MCF 10A (cell line): ENCODE measurements around the gene PLCB1. TPM values are rescaled to one million over a fixed set of nuclear protein-coding genes. Genes with fewer than 3 reads are reported as not detected.

ENCODE experiments used
- BruUV-seq: library from RNA; stranded (reverse); fragments of 400-500 nt; replicated peaks from 2 replicates; lab custom pipeline; 2021; lab: Mats Ljungman, UMichigan
- CTCF ChIA-PET: fragments of 300-600 bp; sonication (Branson Sonifier 250); formaldehyde crosslinking; extraction: SDS; loops from one replicate; lab custom pipeline; 2021; ENCODE audit warnings: antibody characterized with exemption, inconsistent platforms; lab: Yijun Ruan, JAX
- POLR2A ChIA-PET: fragments of 300-600, 350-650 bp; sonication (Branson Sonifier 250); formaldehyde crosslinking; extraction: SDS; loops from one replicate; lab custom pipeline; 2020; ENCODE audit warnings: antibody characterized with exemption, inconsistent platforms; lab: Yijun Ruan, JAX
- DNase-seq: peaks from one replicate; pipeline ENCODE4 v3.0.0-alpha.2; 2018; ENCODE audit not compliant: unreplicated experiment
- H3K27ac Mint-ChIP-seq: one replicate; pipeline ENCODE4 v1.8.0; 2022; ENCODE audit warnings: mild to moderate bottlenecking, low read depth, mixed read lengths; ENCODE audit not compliant: unreplicated experiment
- H3K27me3 Mint-ChIP-seq: one replicate; pipeline ENCODE4 v1.8.0; 2022; ENCODE audit warnings: mixed read lengths; ENCODE audit not compliant: insufficient read depth, unreplicated experiment
- H3K36me3 Mint-ChIP-seq: one replicate; pipeline ENCODE4 v1.8.0; 2022; ENCODE audit warnings: mild to moderate bottlenecking, moderate library complexity, mixed read lengths; ENCODE audit not compliant: insufficient read depth, unreplicated experiment
- H3K4me1 Mint-ChIP-seq: one replicate; pipeline ENCODE4 v1.8.0; 2022; ENCODE audit warnings: mixed read lengths; ENCODE audit not compliant: insufficient read depth, unreplicated experiment
- H3K4me3 Mint-ChIP-seq: one replicate; pipeline ENCODE4 v1.8.0; 2022; ENCODE audit warnings: mild to moderate bottlenecking, moderate library complexity, mixed read lengths; ENCODE audit not compliant: unreplicated experiment
- H3K9me3 Mint-ChIP-seq: one replicate; pipeline ENCODE4 v1.8.0; 2022; ENCODE audit warnings: mixed read lengths; ENCODE audit not compliant: unreplicated experiment
- intact Hi-C: fragments of 100-400 bp; cut with micrococcal nuclease; formaldehyde crosslinking; loops from 2 replicates; pipeline ENCODE4 v1.14.1; 2022
- total RNA-seq: library from RNA; stranded (reverse); gene quantifications from 2 replicates; pipeline ENCODE4 v1.2.3, GENCODE V29; 2022
- TF ChIP-seq, protein P1 (sequence below): fragments of 200-600 bp; IDR thresholded peaks from one replicate; pipeline ENCODE4 v1.8.0; 2022; ENCODE audit warnings: antibody characterized with exemption, mild to moderate bottlenecking; ENCODE audit not compliant: unreplicated experiment

Gene PLCB1
- total RNA-seq, 1 experiment from 2014 or later: 5.9 TPM

DNA sequence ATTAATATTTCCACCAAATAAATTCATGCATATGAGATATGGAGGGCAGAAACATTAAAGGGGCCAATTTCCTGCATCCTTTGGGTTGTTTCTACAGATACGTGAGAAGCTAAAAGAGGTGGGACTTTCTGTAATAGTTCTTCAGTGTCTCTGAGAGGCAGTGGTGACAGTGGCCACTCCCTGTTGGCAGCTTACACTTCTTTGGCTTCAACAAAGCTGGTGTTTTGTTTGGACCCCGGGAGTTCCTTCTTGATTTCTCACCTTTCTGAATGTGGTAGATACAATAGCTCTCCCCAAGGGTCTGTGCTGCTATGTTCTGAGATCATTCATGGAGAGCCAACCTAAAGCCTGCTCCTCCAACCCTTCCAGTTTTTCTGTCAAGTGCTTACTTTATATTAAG is 7.8 kb downstream of the PLCB1 start:
- POLR2A ChIA-PET: interaction anchor here (0.6 kb wide), 1 partner anchor 248 kb away, joined by 3 read pairs; no protein-coding TSS in a partner anchor
- H3K27ac Mint-ChIP-seq: no peak overlapping the region
- DNase-seq: no peak
- intact Hi-C loops: no loop called here
- H3K4me3 Mint-ChIP-seq: no peak overlapping the region
- TF ChIP-seq, protein P1, sequence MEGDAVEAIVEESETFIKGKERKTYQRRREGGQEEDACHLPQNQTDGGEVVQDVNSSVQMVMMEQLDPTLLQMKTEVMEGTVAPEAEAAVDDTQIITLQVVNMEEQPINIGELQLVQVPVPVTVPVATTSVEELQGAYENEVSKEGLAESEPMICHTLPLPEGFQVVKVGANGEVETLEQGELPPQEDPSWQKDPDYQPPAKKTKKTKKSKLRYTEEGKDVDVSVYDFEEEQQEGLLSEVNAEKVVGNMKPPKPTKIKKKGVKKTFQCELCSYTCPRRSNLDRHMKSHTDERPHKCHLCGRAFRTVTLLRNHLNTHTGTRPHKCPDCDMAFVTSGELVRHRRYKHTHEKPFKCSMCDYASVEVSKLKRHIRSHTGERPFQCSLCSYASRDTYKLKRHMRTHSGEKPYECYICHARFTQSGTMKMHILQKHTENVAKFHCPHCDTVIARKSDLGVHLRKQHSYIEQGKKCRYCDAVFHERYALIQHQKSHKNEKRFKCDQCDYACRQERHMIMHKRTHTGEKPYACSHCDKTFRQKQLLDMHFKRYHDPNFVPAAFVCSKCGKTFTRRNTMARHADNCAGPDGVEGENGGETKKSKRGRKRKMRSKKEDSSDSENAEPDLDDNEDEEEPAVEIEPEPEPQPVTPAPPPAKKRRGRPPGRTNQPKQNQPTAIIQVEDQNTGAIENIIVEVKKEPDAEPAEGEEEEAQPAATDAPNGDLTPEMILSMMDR: no peak
- no peaks in the 10 kb centered on the region for H3K9me3 Mint-ChIP-seq
- no peaks in the 10 kb centered on the region for H3K36me3 Mint-ChIP-seq
- no TSS peak for BruUV-seq
- H3K27me3 Mint-ChIP-seq: peaks cover 11% of the 10 kb centered on the region
- CTCF ChIA-PET: interaction anchor here (0.6 to 3.9 kb wide), 4 partner anchors 18 to 582 kb away, joined by 3 to 41 read pairs (median 10); no protein-coding TSS in a partner anchor
- H3K4me1 Mint-ChIP-seq: peaks cover 8% of the 10 kb centered on the region

DNA sequence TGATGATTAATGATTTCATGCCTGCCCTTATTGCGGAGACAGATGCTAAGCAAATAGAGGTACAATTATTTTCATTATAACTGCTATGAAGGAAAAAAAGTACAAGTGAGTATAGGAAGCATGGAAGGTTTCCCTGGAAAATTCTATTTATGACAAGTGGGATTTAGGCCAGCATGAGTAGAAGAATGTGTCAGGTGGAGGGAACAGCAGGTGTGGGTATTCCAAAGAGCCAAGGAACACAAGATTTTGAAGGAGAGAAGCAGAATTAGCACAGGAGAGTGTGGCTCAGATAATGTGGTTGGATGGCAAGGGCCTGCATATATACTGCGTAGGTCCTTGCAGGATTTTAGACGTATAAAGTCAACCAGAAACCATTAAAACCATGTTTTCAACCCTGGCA is 11.4 kb downstream of the PLCB1 start:
- no peaks in the 10 kb centered on the region for H3K27me3 Mint-ChIP-seq
- intact Hi-C loops: no loop called here
- BruUV-seq: no TSS peak
- TF ChIP-seq, protein P1: no peak
- H3K4me1 Mint-ChIP-seq: peaks cover 15% of the 10 kb centered on the region
- H3K4me3 Mint-ChIP-seq: no peak overlapping the region
- ChIA-PET CTCF (no interaction called here), POLR2A (interaction anchor here (1.1 kb wide), 1 partner anchor 11 kb away, joined by 3 read pairs; no protein-coding TSS in a partner anchor)
- H3K9me3 Mint-ChIP-seq: no peaks in the 10 kb centered on the region
- DNase-seq: no peak
- no peak overlapping the region for H3K27ac Mint-ChIP-seq
- H3K36me3 Mint-ChIP-seq: no peaks in the 10 kb centered on the region

DNA sequence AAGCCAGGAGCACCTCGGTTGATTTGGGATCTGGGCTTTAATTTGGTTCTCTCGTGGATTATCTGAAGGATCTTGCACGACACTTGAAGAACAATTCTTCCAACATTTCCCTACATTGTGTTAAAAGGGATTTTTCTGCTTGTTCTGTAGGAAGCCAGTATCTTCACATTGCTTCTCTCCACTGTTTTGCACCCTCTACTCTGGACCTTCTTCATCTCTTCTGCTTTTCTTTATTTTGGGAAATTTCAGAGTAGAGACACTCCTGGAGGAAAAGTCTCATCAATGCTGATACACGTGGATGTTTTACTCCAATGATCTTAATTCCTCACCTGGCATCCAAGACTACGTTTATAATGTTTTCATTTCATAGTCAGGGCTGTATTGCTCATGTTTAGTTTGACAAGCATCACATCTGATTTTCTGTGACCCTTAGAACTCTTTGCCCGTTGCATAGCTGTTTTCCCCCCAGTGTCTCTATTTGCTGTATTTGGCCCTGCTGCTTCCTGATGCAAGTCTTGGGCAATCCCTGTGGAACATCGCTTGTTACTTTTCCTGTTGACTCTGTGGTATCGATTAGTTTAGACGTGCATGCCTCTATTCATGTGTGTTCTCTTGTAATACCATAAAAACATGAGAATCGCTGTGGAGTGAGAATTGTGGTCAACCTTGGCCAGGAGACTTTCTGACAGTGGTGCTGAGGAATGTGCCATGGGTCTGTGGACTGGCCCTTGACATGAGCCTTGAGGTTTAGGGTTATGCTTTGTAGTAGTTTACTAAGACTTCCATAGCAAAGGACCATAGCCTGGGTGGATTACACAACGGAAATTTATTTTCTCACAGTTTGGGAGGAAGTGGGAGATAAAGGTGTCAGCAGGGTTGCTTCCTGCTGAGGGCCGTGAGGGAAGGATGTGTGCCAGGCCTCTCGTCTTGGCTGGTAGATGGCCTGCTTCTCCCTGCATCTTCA is 12.5 kb downstream of the PLCB1 start:
- Mint-ChIP-seq H3K4me3 (no peak overlapping the region), H3K36me3 (no peaks in the 10 kb centered on the region), H3K4me1 (peaks cover 20% of the 10 kb centered on the region), H3K27ac (peak overlapping the region; percentile 36), H3K27me3 (no peaks in the 10 kb centered on the region), H3K9me3 (no peaks in the 10 kb centered on the region)
- no TSS peak for BruUV-seq
- peak; percentile 62 for DNase-seq
- ChIA-PET POLR2A (interaction anchor here (1.0 to 1.1 kb wide), 2 partner anchors 9 to 10 kb away, joined by 3 read pairs; no protein-coding TSS in a partner anchor), CTCF (interaction anchor here (1.0 kb wide), 1 partner anchor 577 kb away, joined by 3 read pairs; no protein-coding TSS in a partner anchor)
- TF ChIP-seq, protein P1: no peak
- intact Hi-C loops: no loop called here
